Amniotic epithelial cell (primary cell): ENCODE results near the gene DPY19L2.
"Not testable (repeated sequence)": the region's sequence is repeated elsewhere in the genome, so short reads cannot be mapped to it uniquely, and the experiment has no call there.

Experiments used
- DNase-seq: peaks from one replicate; pipeline ENCODE4 v3.0.0-alpha.2; 2010; ENCODE audit warnings: low read depth

Gene DPY19L2

DNA sequence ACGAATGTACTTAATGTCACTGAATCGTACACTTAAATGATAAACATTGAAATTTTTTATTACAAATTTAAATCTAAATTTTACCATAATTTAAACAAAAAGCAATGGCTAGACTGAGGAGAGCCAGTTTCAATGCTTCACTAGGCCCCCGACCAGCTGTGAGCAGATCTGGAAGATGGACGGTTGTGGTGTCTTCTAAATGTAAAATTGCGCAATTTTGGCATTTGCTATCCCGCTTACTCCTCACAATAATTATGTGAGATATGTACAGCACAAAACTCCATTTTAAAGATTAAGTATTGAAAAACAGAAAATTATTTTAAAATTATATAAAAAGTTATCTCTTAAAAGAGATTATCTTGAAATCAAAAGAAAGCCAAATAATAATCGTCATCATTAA, 5.3 kb downstream of the DPY19L2 start:
- DNase-seq, result peak; percentile 47

- not testable (repeated sequence) for DNase-seq
These were observed 9.8 kb downstream of the DPY19L2 start for GRCh38 chr12:63658501-63658900.

GRCh38 chr12:63656407-63656806, 11.9 kb downstream of the DPY19L2 start:
- not testable (repeated sequence) for DNase-seq

DNA sequence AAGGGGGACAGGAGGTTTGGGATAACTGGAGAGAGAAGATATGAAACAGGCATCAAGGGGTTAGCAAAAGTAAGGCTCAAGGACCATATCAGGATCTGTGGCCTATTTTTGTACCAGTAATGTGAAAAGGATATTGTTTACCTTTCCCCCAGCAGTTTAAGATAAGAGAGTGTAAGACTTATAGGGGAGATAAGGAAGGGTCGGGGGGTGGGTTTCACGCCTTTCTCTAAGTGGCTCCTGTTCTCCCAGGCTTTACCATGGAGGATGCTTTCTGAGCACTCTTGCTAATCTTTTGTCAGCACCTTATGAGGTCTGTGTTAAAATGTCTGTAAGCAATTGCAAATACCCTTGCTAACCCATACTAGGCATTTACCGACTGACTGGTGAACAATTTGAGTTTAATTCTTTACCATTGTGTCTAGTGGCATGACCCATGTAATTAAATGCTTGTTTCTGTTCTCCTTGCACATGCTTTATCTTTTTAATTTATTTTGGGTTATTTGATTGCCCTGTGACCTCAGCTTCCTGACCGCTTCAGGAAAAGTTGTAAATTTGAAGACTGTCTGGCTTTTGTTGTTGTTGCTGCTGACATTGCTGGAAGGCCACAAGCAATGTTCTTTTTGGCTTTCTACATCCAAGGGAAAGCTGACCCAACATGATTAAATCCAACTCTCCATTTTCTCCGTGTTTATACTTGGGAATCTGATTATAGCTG, 12.6 kb downstream of the DPY19L2 start:
- DNase-seq, result not testable (repeated sequence)

- not testable (repeated sequence) for DNase-seq
These were observed 13.8 kb downstream of the DPY19L2 start for GRCh38 chr12:63654481-63654880.

DNA sequence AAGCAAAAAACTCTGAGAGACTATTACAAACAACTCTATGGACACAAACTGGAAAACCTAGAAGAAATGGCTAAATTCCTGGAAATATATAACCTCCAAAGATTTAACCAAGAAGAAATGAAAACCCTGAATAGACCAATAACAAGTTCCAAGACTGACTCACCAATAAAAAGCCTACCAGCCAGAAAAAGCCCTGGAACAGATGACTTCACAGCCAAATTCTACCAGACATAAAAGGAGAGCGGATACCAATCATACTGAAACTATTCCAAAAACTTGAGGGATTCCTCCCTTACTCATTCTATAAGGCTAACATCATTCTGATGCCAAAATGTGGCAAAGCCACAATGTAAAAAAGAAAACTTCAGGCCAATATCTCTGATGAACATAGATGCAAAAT, 18.8 kb downstream of the DPY19L2 start:
- peak; percentile 29 for DNase-seq

DNA sequence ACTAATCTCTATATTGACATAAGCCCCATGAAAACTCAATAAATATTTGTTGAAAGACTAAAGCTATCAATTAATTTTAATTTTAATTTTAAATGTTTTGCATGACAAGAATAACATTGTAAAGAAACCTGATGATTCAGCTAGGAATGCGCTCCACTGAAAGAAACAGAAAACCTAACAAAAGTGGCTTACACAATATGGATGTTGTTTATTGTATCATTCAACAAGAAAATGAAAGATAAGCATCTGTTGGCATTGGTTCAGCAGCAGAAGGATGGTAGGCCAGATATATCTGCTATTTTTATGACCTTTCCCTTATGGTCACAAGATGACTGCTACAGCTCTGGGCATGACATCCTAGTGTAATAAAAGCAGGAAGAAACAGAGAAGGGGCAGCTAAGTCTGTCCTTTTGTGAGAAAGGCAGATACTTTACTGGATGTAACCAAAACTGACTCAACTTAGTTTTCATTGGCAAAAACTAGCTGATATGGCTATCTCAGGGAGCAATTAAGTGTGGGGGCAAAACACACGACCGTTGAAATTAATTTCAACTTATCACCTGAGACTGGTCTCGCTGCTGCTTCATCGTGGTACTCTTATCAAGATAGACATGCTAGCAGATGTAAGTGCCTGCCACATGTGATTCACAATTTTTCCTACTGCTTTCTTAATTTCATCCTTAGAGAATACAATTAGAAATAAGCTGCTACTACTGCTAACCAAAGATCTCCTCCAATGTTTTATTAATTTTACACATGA, 24.7 kb downstream of the DPY19L2 start:
- peak; percentile 60 for DNase-seq

GRCh38 chr12:63624258-63624657, 44.0 kb downstream of the DPY19L2 start:
- not testable (repeated sequence) for DNase-seq

DNA sequence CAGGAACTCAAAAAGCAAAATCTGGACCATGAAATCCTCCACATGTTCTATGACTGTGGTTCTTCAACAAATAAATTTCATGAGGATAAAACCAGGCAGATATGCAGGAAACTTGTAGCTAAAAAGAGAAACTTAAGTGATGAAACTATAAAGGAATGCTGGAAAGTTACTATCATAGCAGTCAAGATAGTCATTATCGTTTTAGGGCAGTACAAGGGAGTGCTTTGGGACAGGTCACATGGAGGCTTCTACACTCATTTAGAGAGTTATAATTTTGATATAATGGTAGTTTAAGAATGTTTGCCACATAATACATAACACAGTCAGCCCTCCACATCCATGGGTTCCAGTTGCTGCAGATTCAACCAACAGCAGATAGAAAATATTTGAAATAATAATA, 52.7 kb downstream of the DPY19L2 start:
- not testable (repeated sequence) for DNase-seq

DNA sequence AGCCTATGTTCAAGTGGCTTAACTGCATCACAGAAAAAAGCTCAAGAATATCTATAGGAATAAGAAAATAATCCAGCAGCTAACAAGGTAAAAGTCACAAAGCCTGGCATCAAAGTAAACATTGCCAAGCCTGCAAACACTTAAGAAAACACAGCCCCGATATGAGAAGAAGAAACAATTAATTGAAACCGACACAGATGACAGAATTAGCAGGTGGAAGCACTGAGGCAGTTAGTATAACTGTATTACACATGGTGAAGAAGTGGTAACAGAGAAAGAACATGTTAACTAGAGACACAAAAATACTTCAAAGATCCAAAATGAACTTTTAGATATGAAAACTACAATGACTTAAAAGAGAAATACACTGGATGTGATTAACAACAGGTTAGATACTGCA, 57.0 kb downstream of the DPY19L2 start:
- DNase-seq, result not testable (repeated sequence)

GRCh38 chr12:63609281-63609680, 59.0 kb downstream of the DPY19L2 start:
- DNase-seq, result not testable (repeated sequence)

- not testable (repeated sequence) for DNase-seq
These were observed 63.3 kb downstream of the DPY19L2 start for GRCh38 chr12:63604985-63605384.

- peak; percentile 64 for DNase-seq
These were observed 73.5 kb downstream of the DPY19L2 start for GRCh38 chr12:63594828-63595227.

DNA sequence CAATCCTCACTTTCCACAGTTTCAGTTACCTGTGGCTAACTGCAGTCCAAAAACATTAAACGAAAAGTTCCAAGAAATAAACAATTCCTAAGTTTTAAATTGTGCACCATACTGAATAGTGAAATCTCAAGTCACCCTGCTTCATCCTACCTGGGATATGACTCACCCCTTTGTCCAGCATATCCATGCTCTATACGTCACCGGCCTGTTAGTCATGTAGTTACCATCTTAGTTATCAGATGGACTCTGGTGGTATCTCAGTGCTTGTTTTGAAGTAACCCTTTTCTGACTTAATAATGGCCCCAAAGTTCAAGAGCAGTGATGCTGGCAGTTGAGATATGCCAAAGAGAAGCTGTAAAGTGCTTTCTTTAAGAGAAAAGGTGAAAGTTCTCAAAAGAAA, 83.9 kb downstream of the DPY19L2 start:
- DNase-seq, result peak; percentile 64

DNA sequence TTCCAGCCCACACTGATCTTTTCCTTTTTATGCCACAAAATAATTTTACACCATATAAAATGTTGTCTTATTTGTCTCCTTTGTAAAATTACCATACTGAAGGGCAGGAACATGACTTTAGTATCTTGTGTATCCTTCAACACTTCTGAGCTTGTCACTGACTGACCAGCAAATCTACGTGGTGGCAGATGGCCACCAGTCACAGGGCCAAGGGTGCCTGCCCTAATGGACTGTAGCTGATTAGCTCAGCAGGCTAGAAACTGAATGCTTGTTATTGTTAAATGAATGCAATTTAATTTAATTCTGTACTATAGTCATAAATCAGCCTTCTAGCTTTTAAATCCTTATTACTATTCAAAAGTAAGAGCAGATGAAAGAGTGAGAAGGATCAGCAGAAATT, 85.0 kb downstream of the DPY19L2 start:
- DNase-seq, result not testable (repeated sequence)

- not testable (repeated sequence) for DNase-seq
These were observed 90.7 kb downstream of the DPY19L2 start for GRCh38 chr12:63577631-63578030.

DNA sequence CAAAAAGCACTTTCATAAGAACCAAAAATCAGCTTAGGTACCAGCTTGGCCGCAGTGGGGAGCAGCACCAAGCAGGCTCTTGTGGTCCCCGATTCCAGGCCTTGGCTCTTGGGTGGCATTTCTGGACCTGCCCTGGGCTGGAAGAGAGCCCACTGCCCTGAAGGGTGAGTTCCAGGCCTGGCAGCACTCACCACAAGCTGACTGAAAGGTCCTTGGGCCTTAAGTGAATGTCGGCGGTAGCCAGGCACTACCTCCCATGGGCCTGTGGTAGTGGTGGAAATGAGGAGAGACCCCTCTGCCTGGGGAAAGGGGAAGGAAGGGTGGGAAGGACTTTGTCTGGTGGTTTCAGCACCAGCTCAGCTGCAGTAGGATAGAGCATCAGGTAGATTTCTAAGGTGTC, 96.3 kb downstream of the DPY19L2 start:
- DNase-seq, result not testable (repeated sequence)

- DNase-seq, result not testable (repeated sequence)
These were observed 109.8 kb downstream of the DPY19L2 start for GRCh38 chr12:63558445-63558844.

GRCh38 chr12:63551397-63551796, 116.9 kb downstream of the DPY19L2 start:
- DNase-seq, result not testable (repeated sequence)

DNA sequence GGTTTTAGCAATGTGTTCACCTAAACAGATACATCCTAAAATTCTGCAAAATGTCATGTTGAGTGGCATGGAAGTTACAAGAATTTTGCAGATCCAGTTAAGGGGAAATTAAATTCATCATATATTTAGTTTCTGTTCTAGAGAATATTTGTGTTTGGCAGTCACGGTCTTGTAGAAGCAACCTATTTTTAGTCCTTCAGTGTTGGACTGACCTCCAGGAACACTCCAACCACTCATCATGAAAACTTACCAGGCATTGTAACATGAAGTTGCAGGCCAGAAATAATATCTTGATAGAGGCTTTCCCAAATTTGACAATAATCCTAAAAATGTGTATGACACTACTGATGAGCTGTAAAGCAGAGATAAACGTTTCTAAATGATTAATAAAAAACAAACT, 119.3 kb downstream of the DPY19L2 start:
- DNase-seq, result not testable (repeated sequence)

DNA sequence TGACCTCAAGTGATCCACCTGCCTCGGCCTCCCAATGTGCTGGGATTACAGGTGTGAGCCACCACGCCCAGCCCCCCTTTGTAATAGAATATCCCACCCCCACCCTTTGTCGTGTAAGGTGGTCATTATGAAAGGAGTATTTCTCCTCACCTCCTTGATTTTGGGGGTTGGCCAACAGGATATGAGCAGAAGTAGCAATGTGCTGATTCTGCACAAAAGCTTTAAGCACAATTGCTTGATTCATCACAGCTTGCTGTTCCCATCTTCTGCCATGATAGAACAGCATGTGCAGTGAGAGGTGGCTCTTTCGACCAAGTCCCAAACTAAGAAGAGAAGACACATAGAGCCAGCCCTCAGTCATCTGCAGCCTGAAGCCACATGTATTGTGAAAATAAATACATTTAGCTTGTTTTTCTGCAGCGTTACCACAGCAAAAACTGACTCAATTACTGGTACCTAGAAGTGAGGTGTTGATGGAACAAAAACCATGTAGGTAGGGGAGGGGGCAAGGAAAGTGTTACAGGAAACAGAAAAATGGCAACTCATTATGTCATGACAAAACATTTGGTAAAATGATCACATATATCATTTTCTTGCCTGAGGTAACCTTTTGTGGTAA, 122.9 kb downstream of the DPY19L2 start:
- DNase-seq, result not testable (repeated sequence)

- not testable (repeated sequence) for DNase-seq
These were observed 129.6 kb downstream of the DPY19L2 start for GRCh38 chr12:63538656-63539055.

GRCh38 chr12:63537838-63538237, 130.5 kb downstream of the DPY19L2 start:
- not testable (repeated sequence) for DNase-seq
